GM12878 (cell line): ENCODE results near the gene CNRIP1. TPM values are rescaled to one million over a fixed set of nuclear protein-coding genes. Genes with fewer than 3 reads are reported as not detected.

Source experiments
- ATAC-seq: fragments of 200-7000 bp; cut with Tn5 transposase; 3 replicates; pipeline ENCODE4 v1.9.1; 2020; ENCODE audit warnings: mild to moderate bottlenecking, moderate library complexity
- BruUV-seq: library from RNA; stranded (reverse); fragments of 400-500 nt; replicated peaks from 2 replicates; lab custom pipeline; 2021; lab: Mats Ljungman, UMichigan
- CTCF ChIA-PET: fragments of 300-600 bp; sonication (Branson Sonifier 250); formaldehyde crosslinking; extraction: SDS; loops from one replicate; lab custom pipeline; 2021; ENCODE audit warnings: inconsistent platforms; lab: Yijun Ruan, JAX
- POLR2A ChIA-PET: fragments of 350-600 bp; formaldehyde crosslinking; extraction: SDS; loops from one replicate; lab custom pipeline; 2021; ENCODE audit warnings: inconsistent platforms; lab: Charles Lee
- RAD21 ChIA-PET: fragments of 300-600 bp; sonication (Branson Sonifier 250); formaldehyde crosslinking; loops from one replicate; lab custom pipeline; 2023; ENCODE audit warnings: antibody characterized with exemption; ENCODE audit not compliant: unreplicated experiment; lab: Charles Lee
- SMC1A ChIA-PET: fragments of 300-600 bp; sonication (Branson Sonifier 250); formaldehyde crosslinking; loops from one replicate; lab custom pipeline; 2023; ENCODE audit not compliant: unreplicated experiment, uncharacterized antibody; lab: Charles Lee
- DNase-seq: peaks from one replicate; pipeline ENCODE4 v3.0.0-alpha.2; 2011; ENCODE audit warnings: low read depth, low spot score
- FAIRE-seq: peaks from 3 replicates; lab custom pipeline; 2011; peaks lifted over from hg19 to GRCh38; lab: Jason Lieb, UNC
- H2AFZ ChIP-seq: 2 replicates; pipeline ENCODE4 v1.6.0; 2011; ENCODE audit warnings: low read depth, low read length, control low read depth; ENCODE audit not compliant: control insufficient read depth
- H3K27ac ChIP-seq: 2 replicates; pipeline ENCODE4 v1.5.1; 2011; ENCODE audit warnings: control low read depth; ENCODE audit not compliant: control insufficient read depth, insufficient read depth
- H3K27me3 ChIP-seq, 2 experiments: replicated peaks in 1 of 2; 2 replicates each; pipeline versions ENCODE4 v1.6.0 to v1.6.1; 2011; ENCODE audit warnings: low read length in 1 of 2; ENCODE audit not compliant: control insufficient read depth in 2 of 2, insufficient read depth in 2 of 2
- H3K36me3 ChIP-seq, 2 experiments: 2 replicates each; pipeline ENCODE4 v1.5.1; 2011; ENCODE audit warnings: low read length in 1 of 2; ENCODE audit not compliant: control insufficient read depth in 2 of 2, insufficient read depth in 2 of 2
- H3K4me1 ChIP-seq: 2 replicates; pipeline ENCODE4 v1.6.1; 2011; ENCODE audit warnings: mild to moderate bottlenecking, low read length, moderate library complexity, mixed read lengths; ENCODE audit not compliant: control insufficient read depth, insufficient read depth
- H3K4me2 ChIP-seq: 2 replicates; pipeline ENCODE4 v1.6.0; 2011; ENCODE audit warnings: control low read depth; ENCODE audit not compliant: control insufficient read depth, insufficient read depth
- H3K4me3 ChIP-seq: fragments of 200-600 bp; sonication (generic); 2 replicates; pipeline ENCODE4 v1.5.1; 2016
- H3K79me2 ChIP-seq: 2 replicates; pipeline ENCODE4 v1.6.0; 2011; ENCODE audit warnings: low read length; ENCODE audit not compliant: control insufficient read depth, insufficient read depth
- H3K9ac ChIP-seq: 2 replicates; pipeline ENCODE4 v1.8.0; 2011; ENCODE audit warnings: low read length, control low read depth, mixed read lengths; ENCODE audit not compliant: control insufficient read depth, insufficient read depth
- H3K9me3 ChIP-seq: replicated peaks from 3 replicates; pipeline ENCODE4 v1.5.1; 2011; ENCODE audit warnings: mild to moderate bottlenecking, low read length; ENCODE audit not compliant: control insufficient read depth, insufficient read depth
- H4K20me1 ChIP-seq: 2 replicates; pipeline ENCODE4 v1.6.0; 2011; ENCODE audit not compliant: control insufficient read depth, insufficient read depth
- BMI1 ChIP-seq: fragments of 450-650 bp; IDR thresholded peaks from 2 replicates; pipeline ENCODE4 v1.6.1; 2016; ENCODE audit warnings: mild to moderate bottlenecking, moderate library complexity, borderline replicate concordance
- E2F8 ChIP-seq: fragments of 450-650 bp; IDR thresholded peaks from 2 replicates; pipeline ENCODE4 v1.6.1; 2018; ENCODE audit warnings: mild to moderate bottlenecking, low read depth, moderate library complexity; ENCODE audit not compliant: partially characterized antibody
- KAT2A ChIP-seq: conservative IDR thresholded peaks from 2 replicates; pipeline ENCODE4 v1.6.1; 2011; ENCODE audit warnings: low read depth, low read length; ENCODE audit not compliant: control insufficient read depth
- MTA3 ChIP-seq: IDR thresholded peaks from 2 replicates; pipeline ENCODE4 v1.6.1; 2012; ENCODE audit warnings: low read length, inconsistent platforms, borderline replicate concordance
- MXI1 ChIP-seq: fragments of 150-350 bp; IDR thresholded peaks from 2 replicates; pipeline ENCODE4 v1.6.1; 2011; ENCODE audit warnings: low read depth, mild to moderate bottlenecking, inconsistent platforms, low read length, improper control_type of control experiment
- NKRF ChIP-seq: fragments of 450-650 bp; conservative IDR thresholded peaks from 2 replicates; pipeline ENCODE4 v1.6.1; 2017; ENCODE audit warnings: mild to moderate bottlenecking, moderate library complexity
- PKNOX1 ChIP-seq: fragments of 450-650 bp; IDR thresholded peaks from 2 replicates; pipeline ENCODE4 v1.6.1; 2016; ENCODE audit warnings: mild to moderate bottlenecking
- RB1 ChIP-seq: fragments of 450-650 bp; formaldehyde crosslinking; IDR thresholded peaks from 2 replicates; pipeline ENCODE4 v1.6.1; 2017; ENCODE audit warnings: mild to moderate bottlenecking, borderline replicate concordance
- RBBP5 ChIP-seq: fragments of 200-600 bp; sonication (generic); conservative IDR thresholded peaks from 2 replicates; pipeline ENCODE4 v1.6.1; 2016
- USF2 ChIP-seq: IDR thresholded peaks from 2 replicates; pipeline ENCODE4 v1.6.1; 2011; ENCODE audit warnings: low read depth, low read length, improper control_type of control experiment, borderline replicate concordance
- WGBS: methylation state at CpG from one replicate; pipeline ENCODE4 v1.1.6; 2016; ENCODE audit warnings: low lambda C conversion rate; ENCODE audit not compliant: insufficient replicate concordance, insufficient coverage; ENCODE audit errors: missing lambda C conversion rate; 5-methylcytosine and 5-hydroxymethylcytosine counted together
- in situ Hi-C: fragments of 300-500 bp; cut with MboI; formaldehyde crosslinking; loops from 9 replicates; pipeline ENCODE4 v1.14.3; 2018; ENCODE audit warnings: mixed read lengths
- intact Hi-C: fragments of 100-400 bp; cut with micrococcal nuclease; formaldehyde crosslinking; loops from one replicate; pipeline ENCODE4 v1.14.2; 2022; ENCODE audit not compliant: unreplicated experiment
- polyA plus RNA-seq, 11 experiments: library from polyadenylated mRNA; depleted of rRNA in 4 of 11; unstranded in 6 of 11; stranded (reverse) in 5 of 11; fragments of >200 nt; fragmentation: Nextera tagmentation in 4 of 11; fragmentation: Illumina TruSeq in 1 of 11; extraction: Ambion mirVana in 4 of 11; extraction: Trizol in 1 of 11; gene quantifications; 1 replicate in 1 of 11; 2 replicates in 10 of 11; pipeline versions ENCODE4 v1.2.1 to v1.2.3, GENCODE V29; 2011 to 2016; ENCODE audit warnings: inconsistent platforms in 2 of 11, missing spikeins in 2 of 11, low read depth in 1 of 11
- total RNA-seq, 4 experiments: library from RNA; depleted of rRNA in 3 of 4; stranded (reverse); fragments of >200 nt in 3 of 4; fragmentation: Illumina TruSeq in 1 of 4; extraction: Trizol in 1 of 4; gene quantifications; 2 replicates each; pipeline versions ENCODE4 v1.2.1 to v1.2.3, GENCODE V29; 2013 to 2021
- TF ChIP-seq, protein P1 (sequence below): fragments of 450-650 bp; formaldehyde crosslinking; IDR thresholded peaks from 2 replicates; pipeline ENCODE4 v1.4.0; 2022; ENCODE audit warnings: mild to moderate bottlenecking, moderate library complexity

CNRIP1 gene
- total and polyA plus RNA-seq, 10 of the 15 experiments (the other 5 are each of a cell fraction or from before 2014, with no cell fraction given), result not detected

GRCh38 chr2:68362069-68362468 is 42.3 kb upstream of the CNRIP1 start:
- no peaks in the 10 kb centered on the region for H4K20me1 ChIP-seq
- WGBS, result 0% methylated on average over 12 of the region's 12 CpGs
- H3K4me1 ChIP-seq, result peaks cover 21% of the 10 kb centered on the region
- BruUV-seq, result no TSS peak
- peak overlapping the region; percentile 75 for H2AFZ ChIP-seq
- DNase-seq (peak; percentile 78), ATAC-seq (peak; percentile 54), FAIRE-seq (peak; percentile 71)
- ChIA-PET CTCF (interaction anchor here (1.0 to 3.2 kb wide), 8 partner anchors 15 to 349 kb away, joined by 3 to 56 read pairs (median 6); no protein-coding TSS in a partner anchor), RAD21 (interaction anchor here (0.9 to 7.5 kb wide), 10 partner anchors 17 to 241 kb away, joined by 3 to 82 read pairs (median 4); partner anchors contain the start of gene PPP3R1), SMC1A (interaction anchor here (0.9 to 10.7 kb wide), 10 partner anchors 17 to 102 kb away, joined by 3 to 166 read pairs (median 4); no protein-coding TSS in a partner anchor), POLR2A (interaction anchor here (1.0 to 5.8 kb wide), 5 partner anchors 9 to 78 kb away, joined by 3 to 47 read pairs (median 3); no protein-coding TSS in a partner anchor)
- H3K4me3 ChIP-seq, result peak overlapping the region; percentile 33; the same call in 1 of the 2 replicates
- H3K27me3 ChIP-seq, result no peaks in the 10 kb centered on the region
- H3K36me3 ChIP-seq, result no peaks in the 10 kb centered on the region
- H3K9me3 ChIP-seq, result no peaks in the 10 kb centered on the region; the same call in 2 of the 3 replicates
- H3K4me2 ChIP-seq, result peak overlapping the region; percentile 68
- in situ Hi-C loops (loop anchor here (5.0 kb wide), 2 partner anchors 80 to 240 kb away; no protein-coding TSS in a partner anchor), intact Hi-C loops (loop anchor here (1.0 to 5.0 kb wide), 3 partner anchors 25 to 240 kb away; no protein-coding TSS in a partner anchor)
- peaks cover 46% of the 10 kb centered on the region for H3K79me2 ChIP-seq
- H3K27ac ChIP-seq, result peak overlapping the region; percentile 94
- peak overlapping the region; percentile 66 for H3K9ac ChIP-seq
- peak; percentile 71 for TF ChIP-seq USF2
- peak; percentile 66; the same call in 1 of the 2 replicates for TF ChIP-seq RB1
- no peak for TF ChIP-seq E2F8
- TF ChIP-seq BMI1, result no peak
- TF ChIP-seq PKNOX1, result peak; percentile 86
- no peak for TF ChIP-seq RBBP5
- no peak for TF ChIP-seq KAT2A
- TF ChIP-seq MXI1, result peak; percentile 80
- TF ChIP-seq, protein P1, sequence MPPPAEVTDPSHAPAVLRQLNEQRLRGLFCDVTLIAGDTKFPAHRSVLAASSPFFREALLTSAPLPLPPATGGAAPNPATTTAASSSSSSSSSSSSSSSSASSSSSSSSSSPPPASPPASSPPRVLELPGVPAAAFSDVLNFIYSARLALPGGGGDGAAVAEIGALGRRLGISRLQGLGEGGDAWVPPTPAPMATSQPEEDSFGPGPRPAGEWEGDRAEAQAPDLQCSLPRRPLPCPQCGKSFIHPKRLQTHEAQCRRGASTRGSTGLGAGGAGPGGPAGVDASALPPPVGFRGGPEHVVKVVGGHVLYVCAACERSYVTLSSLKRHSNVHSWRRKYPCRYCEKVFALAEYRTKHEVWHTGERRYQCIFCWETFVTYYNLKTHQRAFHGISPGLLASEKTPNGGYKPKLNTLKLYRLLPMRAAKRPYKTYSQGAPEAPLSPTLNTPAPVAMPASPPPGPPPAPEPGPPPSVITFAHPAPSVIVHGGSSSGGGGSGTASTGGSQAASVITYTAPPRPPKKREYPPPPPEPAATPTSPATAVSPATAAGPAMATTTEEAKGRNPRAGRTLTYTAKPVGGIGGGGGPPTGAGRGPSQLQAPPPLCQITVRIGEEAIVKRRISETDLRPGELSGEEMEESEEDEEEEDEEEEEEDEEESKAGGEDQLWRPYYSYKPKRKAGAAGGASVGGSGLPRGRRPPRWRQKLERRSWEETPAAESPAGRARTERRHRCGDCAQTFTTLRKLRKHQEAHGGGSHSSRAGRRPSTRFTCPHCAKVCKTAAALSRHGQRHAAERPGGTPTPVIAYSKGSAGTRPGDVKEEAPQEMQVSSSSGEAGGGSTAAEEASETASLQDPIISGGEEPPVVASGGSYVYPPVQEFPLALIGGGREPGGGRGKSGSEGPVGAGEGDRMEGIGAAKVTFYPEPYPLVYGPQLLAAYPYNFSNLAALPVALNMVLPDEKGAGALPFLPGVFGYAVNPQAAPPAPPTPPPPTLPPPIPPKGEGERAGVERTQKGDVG, result no peak
- no peak; the same call in 1 of the 2 replicates for TF ChIP-seq NKRF
- TF ChIP-seq MTA3, result no peak
